Tibial nerve (tissue), 4 donors: ENCODE results near the gene DISC1. TPM values are rescaled to one million over a fixed set of nuclear protein-coding genes. Genes with fewer than 3 reads are reported as not detected.

Source experiments
- DNase-seq, 2 donors: peaks; one replicate each; pipeline ENCODE4 v3.0.0-alpha.2; 2019; ENCODE audit warnings: low spot score in 2 of 2
- H3K27ac ChIP-seq, 4 donors: fragments of 200-600 bp; sonication (generic) in 3 of 4; one replicate each; pipeline ENCODE4 v1.5.1; 2017 to 2019; ENCODE audit warnings: mild to moderate bottlenecking in 1 of 4
- H3K27me3 ChIP-seq, 2 donors: fragments of 200-600 bp; sonication (generic) in 1 of 2; one replicate each; pipeline versions ENCODE4 v1.5.1 to v1.6.0; 2017 to 2019
- H3K36me3 ChIP-seq, 3 donors: fragments of 200-600 bp; sonication (generic); one replicate each; pipeline ENCODE4 v1.5.1; 2018 to 2019
- H3K4me1 ChIP-seq, 4 donors: fragments of 200-600 bp; sonication (generic) in 3 of 4; one replicate each; pipeline ENCODE4 v1.5.1; 2017 to 2019
- H3K4me3 ChIP-seq, 4 donors: fragments of 200-600 bp; sonication (generic) in 3 of 4; one replicate each; pipeline ENCODE4 v1.5.1; 2017 to 2019; ENCODE audit warnings: mild to moderate bottlenecking in 1 of 4, moderate library complexity in 1 of 4
- H3K9me3 ChIP-seq, 4 donors: fragments of 200-600 bp; sonication (generic) in 3 of 4; one replicate each; pipeline ENCODE4 v1.5.1; 2017 to 2019
- EP300 ChIP-seq, 2 donors: sonication (generic); formaldehyde crosslinking; IDR thresholded peaks; one replicate each; pipeline ENCODE4 v1.6.1; 2017; ENCODE audit warnings: antibody characterized with exemption in 2 of 2, mild to moderate bottlenecking in 1 of 2
- POLR2A ChIP-seq, 2 donors: fragments of 450-650 bp; IDR thresholded peaks; one replicate each; pipeline ENCODE4 v1.6.1; 2017; ENCODE audit warnings: antibody characterized with exemption in 2 of 2, mild to moderate bottlenecking in 2 of 2, moderate library complexity in 2 of 2
- WGBS, 2 donors: methylation state at CpG; one replicate each; pipeline ENCODE4 v1.1.5; 2018; 5-methylcytosine and 5-hydroxymethylcytosine counted together
- total RNA-seq, 4 donors: library from RNA; depleted of rRNA; stranded (reverse); fragments of >200 nt; gene quantifications; one replicate each; pipeline ENCODE4 v1.1.0, GENCODE V29; 2016
- TF ChIP-seq, protein P1 (sequence below), 5 experiments: fragments of 200-600 bp in 3 of 5; fragments of 450-650 bp in 2 of 5; sonication (generic) in 3 of 5; IDR thresholded peaks; one replicate each; pipeline ENCODE4 v1.5.1; 2016 to 2019; ENCODE audit warnings: antibody characterized with exemption in 5 of 5, mild to moderate bottlenecking in 3 of 5, moderate library complexity in 2 of 5

DISC1 gene
- total RNA-seq, 4 donors from 2014 or later: 29.9 to 39.0 (median 32.7) TPM

DNA sequence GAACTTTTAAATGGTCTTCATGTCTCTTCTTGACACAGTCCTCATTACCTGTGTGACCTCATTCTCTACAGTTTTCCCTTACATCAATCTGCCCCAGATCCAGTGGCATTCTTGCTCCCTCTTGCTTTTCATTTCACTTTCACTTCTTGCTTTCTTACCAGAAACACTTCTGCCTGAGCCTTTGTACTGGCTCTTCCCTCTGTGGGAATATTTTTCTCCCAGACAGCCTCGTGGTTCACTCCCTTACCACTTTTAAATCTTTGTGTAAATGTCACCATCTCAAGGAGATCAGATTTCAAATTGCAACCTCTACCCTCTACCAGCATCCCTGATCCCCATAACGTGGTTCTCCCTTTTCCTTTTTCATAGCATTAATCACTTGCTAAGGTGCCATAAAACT is 73.2 kb downstream of the DISC1 start:
- TF ChIP-seq EP300 (IDR thresholded peaks at IDR 0.05): peak in 1 of 2 donors; percentile 5
- no peak for TF ChIP-seq POLR2A (IDR thresholded peaks at IDR 0.05)
- Histone ChIP-seq H3K9me3 (no peaks in the 10 kb centered on the region), H3K27ac (peak overlapping the region in 2 of 4 donors; percentile 46 to 53), H3K27me3 (no peaks in the 10 kb centered on the region), H3K4me3 (no peak overlapping the region), H3K36me3 (peaks cover 0 to 16% (median 0%) of the 10 kb centered on the region in 3 donors), H3K4me1 (peaks cover 0 to 22% (median 0%) of the 10 kb centered on the region in 4 donors)
- 28 to 33% methylated on average over 2 of the region's 2 CpGs for WGBS, 2 donors
- DNase-seq: no peak

DNA sequence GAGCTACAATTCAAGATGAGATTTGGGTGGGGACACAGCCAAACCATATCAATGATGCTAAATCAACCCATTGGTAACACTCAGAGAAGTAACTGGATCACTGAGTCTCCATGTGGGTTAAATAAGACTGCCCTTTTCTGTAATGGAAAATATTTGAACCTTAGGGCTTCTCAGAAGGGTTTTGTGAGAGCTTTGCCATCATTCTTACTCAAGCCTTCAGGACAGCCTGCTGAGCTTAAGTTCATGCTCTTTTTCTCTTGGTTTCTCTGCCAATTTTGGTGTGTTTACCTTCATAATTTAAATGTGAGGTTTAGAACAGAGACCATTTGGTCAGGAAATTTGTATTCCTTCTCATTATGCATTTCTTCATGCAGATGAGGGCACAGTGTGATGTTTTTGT is 74.7 kb downstream of the DISC1 start:
- peaks cover 0 to 15% (median 0%) of the 10 kb centered on the region in 3 donors for H3K36me3 ChIP-seq
- no peak overlapping the region for H3K4me3 ChIP-seq
- peaks cover 0 to 25% (median 7%) of the 10 kb centered on the region in 4 donors for H3K4me1 ChIP-seq
- no peaks in the 10 kb centered on the region for H3K9me3 ChIP-seq
- TF ChIP-seq POLR2A (IDR thresholded peaks at IDR 0.05): no peak
- no peak for TF ChIP-seq EP300 (IDR thresholded peaks at IDR 0.05)
- TF ChIP-seq, protein P1, sequence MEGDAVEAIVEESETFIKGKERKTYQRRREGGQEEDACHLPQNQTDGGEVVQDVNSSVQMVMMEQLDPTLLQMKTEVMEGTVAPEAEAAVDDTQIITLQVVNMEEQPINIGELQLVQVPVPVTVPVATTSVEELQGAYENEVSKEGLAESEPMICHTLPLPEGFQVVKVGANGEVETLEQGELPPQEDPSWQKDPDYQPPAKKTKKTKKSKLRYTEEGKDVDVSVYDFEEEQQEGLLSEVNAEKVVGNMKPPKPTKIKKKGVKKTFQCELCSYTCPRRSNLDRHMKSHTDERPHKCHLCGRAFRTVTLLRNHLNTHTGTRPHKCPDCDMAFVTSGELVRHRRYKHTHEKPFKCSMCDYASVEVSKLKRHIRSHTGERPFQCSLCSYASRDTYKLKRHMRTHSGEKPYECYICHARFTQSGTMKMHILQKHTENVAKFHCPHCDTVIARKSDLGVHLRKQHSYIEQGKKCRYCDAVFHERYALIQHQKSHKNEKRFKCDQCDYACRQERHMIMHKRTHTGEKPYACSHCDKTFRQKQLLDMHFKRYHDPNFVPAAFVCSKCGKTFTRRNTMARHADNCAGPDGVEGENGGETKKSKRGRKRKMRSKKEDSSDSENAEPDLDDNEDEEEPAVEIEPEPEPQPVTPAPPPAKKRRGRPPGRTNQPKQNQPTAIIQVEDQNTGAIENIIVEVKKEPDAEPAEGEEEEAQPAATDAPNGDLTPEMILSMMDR (IDR thresholded peaks at IDR 0.05): no peak
- DNase-seq: no peak
- no peaks in the 10 kb centered on the region for H3K27me3 ChIP-seq
- H3K27ac ChIP-seq: no peak overlapping the region

DNA sequence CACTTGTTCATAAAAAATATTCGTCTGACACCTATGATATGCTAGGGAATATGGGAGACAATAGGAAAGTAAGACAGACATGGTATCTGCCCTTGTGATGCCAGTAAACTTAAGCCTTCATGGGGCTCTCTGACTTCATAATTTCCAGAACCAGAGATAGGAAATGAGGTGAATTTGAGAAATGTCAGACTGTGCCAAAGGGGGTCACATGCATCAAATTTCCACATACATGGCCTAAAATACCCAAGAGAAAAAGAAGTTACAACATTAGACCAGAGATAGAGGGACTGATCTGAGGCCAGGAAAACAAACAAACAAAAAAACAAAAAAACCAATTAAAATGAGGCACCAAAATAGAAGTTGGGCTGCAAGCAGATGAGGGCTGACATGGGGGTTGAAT is 75.7 kb downstream of the DISC1 start:
- Histone ChIP-seq H3K27me3 (no peaks in the 10 kb centered on the region), H3K4me1 (peaks cover 0 to 35% (median 12%) of the 10 kb centered on the region in 4 donors), H3K27ac (no peak overlapping the region), H3K9me3 (no peaks in the 10 kb centered on the region), H3K36me3 (peaks cover 0 to 15% (median 0%) of the 10 kb centered on the region in 3 donors), H3K4me3 (no peak overlapping the region)
- TF ChIP-seq, protein P1 (IDR thresholded peaks at IDR 0.05): no peak
- TF ChIP-seq EP300 (IDR thresholded peaks at IDR 0.05) (no peak), POLR2A (IDR thresholded peaks at IDR 0.05) (no peak)
- no peak for DNase-seq
- WGBS, 2 donors: 93 to 97% methylated on average over 1 of the region's 1 CpG

DNA sequence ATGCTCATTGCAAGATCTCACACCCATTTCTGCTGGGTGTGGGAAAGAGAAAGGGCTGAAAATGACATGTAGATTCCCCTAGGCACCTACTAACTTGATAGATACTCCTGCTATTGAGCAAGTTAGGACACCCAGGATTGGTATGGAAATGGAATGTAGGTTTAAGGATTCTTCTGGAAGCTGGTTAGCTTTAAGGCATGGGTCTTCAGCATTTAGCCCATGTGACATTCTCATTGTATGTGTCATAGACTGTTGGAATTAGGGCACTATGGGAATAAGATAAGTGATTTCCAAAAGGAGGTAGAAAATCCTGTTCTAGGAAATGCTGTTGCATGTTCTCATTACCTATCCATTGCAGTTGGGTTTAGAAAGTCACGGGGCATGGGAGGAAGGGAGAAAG is 76.2 kb downstream of the DISC1 start:
- H3K36me3 ChIP-seq: peaks cover 0 to 15% (median 0%) of the 10 kb centered on the region in 3 donors
- 95 to 100% methylated on average over 1 of the region's 1 CpG for WGBS, 2 donors
- no peak overlapping the region for H3K4me3 ChIP-seq
- H3K27me3 ChIP-seq: no peaks in the 10 kb centered on the region
- H3K27ac ChIP-seq: no peak overlapping the region
- TF ChIP-seq POLR2A (IDR thresholded peaks at IDR 0.05): no peak
- no peak for TF ChIP-seq EP300 (IDR thresholded peaks at IDR 0.05)
- TF ChIP-seq, protein P1 (IDR thresholded peaks at IDR 0.05): no peak
- H3K9me3 ChIP-seq: no peaks in the 10 kb centered on the region
- DNase-seq: no peak
- H3K4me1 ChIP-seq: peaks cover 0 to 37% (median 12%) of the 10 kb centered on the region in 4 donors

DNA sequence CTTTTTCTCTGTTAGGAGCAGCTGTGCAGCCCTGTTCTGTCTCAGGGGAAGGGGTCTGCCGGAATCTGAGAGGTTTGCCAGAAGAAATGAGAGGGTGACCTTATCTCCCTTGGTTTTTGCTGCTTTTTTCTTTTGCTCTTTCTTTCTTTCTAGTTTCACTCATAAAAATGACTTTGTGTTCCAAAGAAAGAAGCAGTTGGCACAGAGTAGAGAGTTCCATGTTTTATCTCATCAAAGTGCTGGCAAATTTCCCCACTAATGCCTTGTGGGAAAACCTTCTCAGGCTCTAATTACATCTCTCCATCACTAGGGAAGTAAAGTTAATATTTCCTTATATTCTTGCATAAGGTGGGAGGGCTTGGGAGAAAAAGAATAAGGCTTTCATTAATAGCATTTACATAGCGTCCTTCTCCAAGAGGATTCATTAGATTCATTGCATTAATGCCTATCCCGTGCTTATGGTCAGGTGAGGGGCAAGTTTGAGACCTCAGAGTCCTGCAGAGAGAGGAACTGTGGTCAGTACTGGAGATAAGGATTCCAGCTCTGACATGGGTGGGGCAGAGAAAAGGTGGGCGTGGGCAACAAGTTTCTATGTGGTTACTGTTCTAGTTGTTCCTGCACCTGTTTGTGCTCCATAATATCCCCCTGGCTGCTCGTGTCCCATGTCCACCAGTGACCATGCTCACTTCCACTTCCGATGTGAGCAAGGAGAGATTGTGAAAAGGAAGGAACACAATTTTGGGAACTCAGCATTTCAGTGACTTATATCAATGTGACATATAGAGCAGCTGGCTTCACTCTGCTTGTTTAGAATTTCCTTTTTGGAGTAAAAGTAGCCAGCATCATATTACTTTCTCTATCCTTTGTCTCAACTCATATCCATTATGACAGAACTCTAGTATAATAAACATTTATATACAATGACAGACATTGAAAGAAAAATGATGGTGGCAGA is 79.5 kb downstream of the DISC1 start:
- Histone ChIP-seq H3K4me1 (peaks cover 0 to 24% (median 12%) of the 10 kb centered on the region in 4 donors), H3K9me3 (no peaks in the 10 kb centered on the region), H3K36me3 (peaks cover 0 to 16% (median 0%) of the 10 kb centered on the region in 3 donors), H3K27ac (peak overlapping the region in 2 of 4 donors; percentile 36 to 46), H3K27me3 (no peaks in the 10 kb centered on the region), H3K4me3 (no peak overlapping the region)
- DNase-seq: no peak
- TF ChIP-seq EP300 (IDR thresholded peaks at IDR 0.05): no peak
- TF ChIP-seq POLR2A (IDR thresholded peaks at IDR 0.05): no peak
- TF ChIP-seq, protein P1 (IDR thresholded peaks at IDR 0.05): no peak
- 40 to 43% methylated on average over 6 of the region's 6 CpGs for WGBS, 2 donors
